SK-N-SH treated with all-trans-retinoic acid at 6 μM for 48 hours (cell line): ENCODE data around the gene NFASC.

Experiments
- ATAC-seq: fragments of 200-7000 bp; cut with Tn5 transposase; 3 replicates; pipeline ENCODE4 v1.9.1; 2020; ENCODE audit warnings: mild to moderate bottlenecking, moderate library complexity
- ARNTL ChIP-seq: fragments of 450-650 bp; formaldehyde crosslinking; IDR thresholded peaks from 2 replicates; pipeline ENCODE4 v1.5.0; 2020; ENCODE audit warnings: low read depth, mild to moderate bottlenecking, moderate library complexity, borderline replicate concordance
- BACH2 ChIP-seq: fragments of 250-450 bp; sonication (Bioruptor Pico); IDR thresholded peaks from 2 replicates; pipeline ENCODE4 v1.9.0; 2021; ENCODE audit warnings: mild to moderate bottlenecking, borderline replicate concordance
- CREB5 ChIP-seq: fragments of 250-450 bp; sonication (Bioruptor Pico); IDR thresholded peaks from 2 replicates; pipeline ENCODE4 v1.5.1; 2020; ENCODE audit warnings: low read depth, mild to moderate bottlenecking, moderate library complexity
- CSDC2 ChIP-seq: fragments of 250-450 bp; sonication (Bioruptor Pico); IDR thresholded peaks from 2 replicates; pipeline ENCODE4 v1.5.0; 2020; ENCODE audit warnings: mild to moderate bottlenecking, moderate library complexity
- CSRNP3 ChIP-seq: fragments of 250-450 bp; sonication (Bioruptor Pico); IDR thresholded peaks from 2 replicates; pipeline ENCODE4 v1.5.1; 2021; ENCODE audit warnings: mild to moderate bottlenecking, moderate library complexity
- ESRRG ChIP-seq: fragments of 250-450 bp; sonication (Bioruptor Pico); IDR thresholded peaks from 2 replicates; pipeline ENCODE4 v1.6.1; 2021; ENCODE audit warnings: mild to moderate bottlenecking
- GLIS3 ChIP-seq: fragments of 250-450 bp; sonication (Bioruptor Pico); IDR thresholded peaks from 2 replicates; pipeline ENCODE4 v1.5.0; 2020; ENCODE audit warnings: mild to moderate bottlenecking, moderate library complexity
- ISL1 ChIP-seq: fragments of 250-450 bp; sonication (Bioruptor Pico); IDR thresholded peaks from 2 replicates; pipeline ENCODE4 v2.1.2; 2022; ENCODE audit warnings: mild to moderate bottlenecking, moderate library complexity
- OSR1 ChIP-seq: fragments of 250-450 bp; sonication (Bioruptor Pico); IDR thresholded peaks from 2 replicates; pipeline ENCODE4 v1.8.0; 2022; ENCODE audit warnings: moderate library complexity, mild to moderate bottlenecking, inconsistent platforms
- PATZ1 ChIP-seq: fragments of 250-450 bp; sonication (Bioruptor Pico); IDR thresholded peaks from 2 replicates; pipeline ENCODE4 v1.8.0; 2020; ENCODE audit warnings: mild to moderate bottlenecking, moderate library complexity, borderline replicate concordance
- PPARA ChIP-seq: fragments of 250-450 bp; sonication (Bioruptor Pico); IDR thresholded peaks from 2 replicates; pipeline ENCODE4 v1.5.0; 2020; ENCODE audit warnings: mild to moderate bottlenecking, borderline replicate concordance
- RARB ChIP-seq: fragments of 250-450 bp; sonication (Bioruptor Pico); IDR thresholded peaks from 2 replicates; pipeline ENCODE4 v1.8.0; 2021; ENCODE audit warnings: mild to moderate bottlenecking, moderate library complexity
- SNAI2 ChIP-seq: fragments of 250-450 bp; sonication (Bioruptor Pico); IDR thresholded peaks from 2 replicates; pipeline ENCODE4 v1.5.0; 2020; ENCODE audit warnings: mild to moderate bottlenecking, moderate library complexity
- TCF4 ChIP-seq: fragments of 250-450 bp; sonication (Bioruptor Pico); IDR thresholded peaks from 2 replicates; pipeline ENCODE4 v1.8.0; 2021; ENCODE audit warnings: mild to moderate bottlenecking, moderate library complexity, borderline replicate concordance
- TOX ChIP-seq: fragments of 250-450 bp; sonication (Bioruptor Pico); IDR thresholded peaks from 2 replicates; pipeline ENCODE4 v1.8.0; 2021; ENCODE audit warnings: mild to moderate bottlenecking, moderate library complexity, borderline replicate concordance
- TSHZ2 ChIP-seq: fragments of 250-450 bp; sonication (Bioruptor Pico); IDR thresholded peaks from 2 replicates; pipeline ENCODE4 v1.5.0; 2020; ENCODE audit warnings: mild to moderate bottlenecking, moderate library complexity
- ZC3H10 ChIP-seq: fragments of 250-450 bp; sonication (Bioruptor Pico); IDR thresholded peaks from 2 replicates; pipeline ENCODE4 v1.5.1; 2021; ENCODE audit warnings: mild to moderate bottlenecking, moderate library complexity
- ZFP3 ChIP-seq: fragments of 250-450 bp; sonication (Bioruptor Pico); IDR thresholded peaks from 2 replicates; pipeline ENCODE4 v1.5.0; 2020; ENCODE audit warnings: mild to moderate bottlenecking, moderate library complexity
- ZFP30 ChIP-seq: fragments of 450-650 bp; formaldehyde crosslinking; IDR thresholded peaks from 2 replicates; pipeline ENCODE4 v1.5.0; 2022; ENCODE audit warnings: mild to moderate bottlenecking, moderate library complexity
- ZNF565 ChIP-seq: fragments of 450-650 bp; formaldehyde crosslinking; conservative IDR thresholded peaks from 2 replicates; pipeline ENCODE4 v1.5.0; 2020; ENCODE audit warnings: low read depth, mild to moderate bottlenecking, moderate library complexity
- ZNF70 ChIP-seq: fragments of 450-650 bp; formaldehyde crosslinking; IDR thresholded peaks from 2 replicates; pipeline ENCODE4 v1.5.0; 2020; ENCODE audit warnings: mild to moderate bottlenecking, moderate library complexity

The NFASC gene

GRCh38 chr1:205053296-205053695 is 182.6 kb downstream of the NFASC start:
- no peak for TF ChIP-seq OSR1 (CRISPR knock-in tag)
- TF ChIP-seq CSDC2 (CRISPR knock-in tag), result no peak
- TF ChIP-seq PPARA (CRISPR knock-in tag), result no peak
- TF ChIP-seq RARB (CRISPR knock-in tag), result no peak
- TF ChIP-seq ZFP30 (CRISPR knock-in tag), result no peak
- no peak for TF ChIP-seq CSRNP3 (CRISPR knock-in tag)
- TF ChIP-seq TOX (CRISPR knock-in tag), result no peak
- no peak for ATAC-seq

GRCh38 chr1:205054013-205054412 is 183.4 kb downstream of the NFASC start:
- ATAC-seq, result peak; percentile 11; the same call in 1 of the 3 replicates
- TF ChIP-seq ARNTL (CRISPR knock-in tag) (no peak), TSHZ2 (CRISPR knock-in tag) (no peak), CSRNP3 (CRISPR knock-in tag) (no peak), ISL1 (CRISPR knock-in tag) (no peak), CSDC2 (CRISPR knock-in tag) (no peak), ZNF70 (CRISPR knock-in tag) (no peak), BACH2 (no peak), ZFP3 (CRISPR knock-in tag) (no peak), TCF4 (CRISPR knock-in tag) (no peak)

- TF ChIP-seq ZFP3 (CRISPR knock-in tag), result no peak
- no peak for TF ChIP-seq ZC3H10 (CRISPR knock-in tag)
- TF ChIP-seq ZNF70 (CRISPR knock-in tag), result no peak
- TF ChIP-seq RARB (CRISPR knock-in tag), result no peak
- TF ChIP-seq GLIS3 (CRISPR knock-in tag), result no peak
- TF ChIP-seq TSHZ2 (CRISPR knock-in tag), result no peak
- no peak for TF ChIP-seq CREB5 (CRISPR knock-in tag)
- no peak for TF ChIP-seq ARNTL (CRISPR knock-in tag)
- ATAC-seq, result no peak
Observed at GRCh38 chr1:205056188-205056611, 185.5 kb downstream of the NFASC start.

GRCh38 chr1:205056956-205057568 is 186.4 kb downstream of the NFASC start:
- no peak for ATAC-seq
- TF ChIP-seq SNAI2 (CRISPR knock-in tag) (no peak), BACH2 (no peak), ZNF565 (CRISPR knock-in tag) (no peak), ZFP3 (CRISPR knock-in tag) (no peak), CSDC2 (CRISPR knock-in tag) (no peak), CREB5 (CRISPR knock-in tag) (no peak), ESRRG (CRISPR knock-in tag) (no peak), PATZ1 (CRISPR knock-in tag) (no peak)
